Left lobe of liver (tissue), 2 donors: ENCODE results near the gene SORCS1. TPM values are rescaled to one million over a fixed set of nuclear protein-coding genes. Genes with fewer than 3 reads are reported as not detected.

Experiments
- ATAC-seq: fragments of 200-7000 bp; cut with Tn5 transposase; one replicate; pipeline ENCODE4 v1.9.1; 2020; ENCODE audit warnings: mild to moderate bottlenecking, moderate library complexity
- DNase-seq: peaks from one replicate; pipeline ENCODE4 v3.0.0-alpha.2; 2020; ENCODE audit warnings: low spot score
- total RNA-seq: library from RNA; stranded (reverse); gene quantifications from one replicate; pipeline ENCODE4 v1.2.1, GENCODE V29; 2021
- donor health status: DM: no; HTN: no; CAD: no; lungs with moderate emphysema.
- donor health status: DM: no; HTN: yes; CAD: no.

SORCS1 gene
- 0.10 TPM for total RNA-seq

- ATAC-seq (peak; percentile 96), DNase-seq (no peak)
Observed at GRCh38 chr10:107163881-107164861, at the start of gene SORCS1. Gene SORCS1 (minus strand): TSS chr10:107164706.

- no peak for ATAC-seq
Observed at GRCh38 chr10:107214261-107214660, 49.8 kb upstream of the SORCS1 start.

GRCh38 chr10:107213861-107214260, 49.4 kb upstream of the SORCS1 start:
- no peak for DNase-seq

More at GRCh38 chr10:107214261-107214660, 49.8 kb upstream of the SORCS1 start:
- no peak for DNase-seq

DNA sequence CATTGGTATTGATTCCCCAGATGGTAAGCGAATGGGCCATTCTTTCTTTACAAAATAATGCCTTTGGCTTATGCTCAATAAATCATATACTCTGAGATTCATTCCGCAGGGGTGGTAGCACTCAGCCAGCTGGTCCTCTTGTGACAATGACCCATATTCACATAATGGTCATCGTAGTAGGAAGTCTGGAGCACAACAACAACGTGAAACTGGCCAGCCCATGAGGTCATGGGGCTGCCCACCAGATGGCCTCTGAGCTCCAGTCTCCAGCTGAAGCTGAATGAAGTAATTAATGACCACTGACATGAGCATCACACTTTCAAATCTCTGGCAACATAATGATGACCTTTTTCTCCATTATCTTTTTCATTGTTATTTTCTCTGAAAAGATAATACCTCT, 42.3 kb upstream of the SORCS1 start:
- DNase-seq (no peak), ATAC-seq (no peak)

More at GRCh38 chr10:107213861-107214260, 49.4 kb upstream of the SORCS1 start:
- no peak for ATAC-seq

- DNase-seq (no peak), ATAC-seq (no peak)
Observed at GRCh38 chr10:107169516-107169915, 5.0 kb upstream of the SORCS1 start.

- ATAC-seq, result no peak
- no peak for DNase-seq
Observed at GRCh38 chr10:107168738-107169137, 4.2 kb upstream of the SORCS1 start.

DNA sequence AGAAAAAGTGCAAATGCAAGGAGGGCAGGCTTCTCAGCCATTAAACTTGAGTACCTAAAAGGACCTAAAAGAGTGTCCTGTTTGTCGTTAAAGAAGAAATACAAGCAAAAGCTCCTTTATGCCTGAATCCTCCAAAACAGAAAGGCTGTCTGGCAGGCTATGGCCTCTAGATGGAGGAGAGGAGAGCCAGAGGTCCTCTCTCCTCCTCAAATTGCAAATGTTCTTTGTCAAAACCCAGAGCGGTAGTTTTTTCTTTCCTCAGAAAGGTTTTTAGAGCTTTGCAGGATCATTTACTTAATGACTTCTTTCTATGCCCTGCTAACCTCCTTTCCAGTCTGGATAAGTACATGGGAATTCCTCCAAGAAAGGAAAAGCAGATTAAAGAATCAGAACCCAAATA, 1.9 kb upstream of the SORCS1 start:
- DNase-seq (no peak), ATAC-seq (no peak)

GRCh38 chr10:107164992-107165391, 486 bp upstream of the SORCS1 start:
- DNase-seq, result no peak
- no peak for ATAC-seq

- ATAC-seq (peak; percentile 27), DNase-seq (no peak)
Observed at GRCh38 chr10:107163076-107163855, 1.2 kb downstream of the SORCS1 start.

GRCh38 chr10:107160866-107161265, 3.6 kb downstream of the SORCS1 start:
- DNase-seq, result no peak
- no peak for ATAC-seq

DNA sequence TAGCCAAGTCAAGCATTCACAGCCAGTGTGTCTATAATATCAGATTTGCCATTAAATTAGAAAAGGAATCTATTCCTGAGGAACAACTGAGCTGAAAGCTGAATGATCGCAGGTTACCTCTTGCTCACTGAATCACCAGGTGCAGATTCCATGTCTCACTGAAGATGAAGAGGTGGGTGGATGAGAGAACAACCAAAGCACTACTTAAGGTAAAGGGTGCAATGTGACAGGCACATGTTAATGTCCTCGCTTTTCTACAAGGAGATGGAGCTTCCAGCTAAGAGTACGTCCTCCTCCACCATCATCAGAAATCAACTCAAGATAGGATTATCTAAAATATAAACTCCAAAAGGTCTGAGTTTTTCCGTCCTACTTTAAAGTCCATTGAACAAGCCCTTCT, 4.6 kb downstream of the SORCS1 start:
- no peak for ATAC-seq
- no peak for DNase-seq

DNA sequence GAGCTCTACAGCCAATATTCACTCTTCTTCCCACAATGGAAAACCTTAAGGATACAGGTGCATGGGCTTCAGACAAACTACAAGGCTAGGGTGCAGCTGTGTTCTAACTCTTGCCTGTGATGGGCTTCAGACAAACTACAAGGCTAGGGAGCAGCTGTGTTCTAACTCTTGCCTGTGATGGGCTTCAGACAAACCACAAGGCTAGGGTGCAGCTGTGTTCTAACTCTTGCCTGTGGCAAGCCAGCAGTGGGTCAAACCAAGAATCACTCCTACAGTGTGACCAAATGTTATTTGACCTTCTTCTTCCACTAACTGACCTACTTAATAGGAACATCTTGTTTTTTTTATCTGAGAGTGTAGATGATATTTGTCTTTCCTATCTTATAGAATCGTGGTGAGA, 7.4 kb downstream of the SORCS1 start:
- no peak for DNase-seq

DNA sequence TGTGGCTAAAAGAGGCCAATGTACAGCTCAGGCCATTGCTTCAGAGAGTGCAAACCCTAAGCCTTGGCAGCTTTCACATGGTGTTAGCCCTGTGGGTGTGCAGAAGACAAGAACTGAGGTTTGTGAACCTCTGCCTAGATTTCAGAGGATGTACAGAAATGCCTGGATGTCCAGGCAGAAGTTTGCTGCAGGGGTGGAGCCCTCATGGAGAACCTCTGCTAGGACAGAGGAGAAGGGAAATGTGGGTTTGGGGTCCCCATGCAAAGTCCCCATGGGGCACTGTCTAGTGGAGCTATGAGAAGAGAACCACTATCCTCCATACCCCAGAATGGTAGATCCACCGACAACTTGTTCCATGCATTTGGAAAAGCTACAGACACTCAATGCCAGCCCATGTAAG, 12.4 kb downstream of the SORCS1 start:
- DNase-seq (no peak), ATAC-seq (no peak)

More for the DNA sequence above, 7.4 kb downstream of the SORCS1 start:
- ATAC-seq, result no peak

GRCh38 chr10:107148906-107149305, 15.6 kb downstream of the SORCS1 start:
- DNase-seq, result no peak
- ATAC-seq, result no peak

- ATAC-seq (peak; percentile 89), DNase-seq (no peak)
Observed at GRCh38 chr10:107144490-107144889, 20.0 kb downstream of the SORCS1 start.

- DNase-seq, result no peak
Observed at GRCh38 chr10:107141524-107142061, 22.9 kb downstream of the SORCS1 start.

DNA sequence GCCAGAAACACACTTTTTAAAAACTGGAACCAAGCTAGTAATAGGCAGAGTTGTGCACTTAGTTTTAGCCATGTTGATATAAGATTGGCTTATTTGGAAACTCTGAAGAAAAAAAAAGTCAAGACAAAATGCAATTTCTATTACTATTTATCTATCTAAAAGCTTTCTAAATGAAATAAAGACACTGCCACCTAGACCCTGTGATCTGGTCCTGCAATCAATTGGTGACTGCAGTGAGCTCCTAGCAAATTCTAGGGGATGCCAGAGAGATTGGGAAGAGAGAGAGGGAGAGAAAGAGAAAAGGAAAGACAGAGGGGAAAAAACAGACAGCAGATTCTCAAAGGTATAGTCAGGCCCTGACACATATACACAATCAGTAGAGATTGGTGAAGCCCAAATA, 25.3 kb downstream of the SORCS1 start:
- no peak for DNase-seq

More at GRCh38 chr10:107141524-107142061, 22.9 kb downstream of the SORCS1 start:
- peak; percentile 24 for ATAC-seq

DNA sequence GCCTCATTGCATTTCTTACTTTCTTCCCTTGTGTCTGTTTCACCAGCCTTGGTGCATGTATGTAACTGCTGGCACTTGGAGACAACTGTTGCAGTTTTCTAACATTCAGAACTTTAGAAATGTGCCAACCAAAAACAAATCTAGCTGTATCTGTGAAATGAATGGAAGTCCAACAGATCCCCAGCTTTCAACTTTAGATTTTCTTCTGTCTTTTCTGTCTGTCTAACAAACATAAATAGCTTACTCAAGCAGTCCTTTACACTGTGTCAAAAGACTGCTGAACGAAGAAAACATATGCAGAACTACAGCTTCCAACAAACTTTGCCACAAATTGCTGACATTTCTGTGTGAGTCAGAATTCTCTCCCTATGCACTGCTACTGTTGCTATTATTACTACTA, 30.9 kb downstream of the SORCS1 start:
- no peak for ATAC-seq

More for the DNA sequence above, 25.3 kb downstream of the SORCS1 start:
- ATAC-seq, result peak; percentile 69

DNA sequence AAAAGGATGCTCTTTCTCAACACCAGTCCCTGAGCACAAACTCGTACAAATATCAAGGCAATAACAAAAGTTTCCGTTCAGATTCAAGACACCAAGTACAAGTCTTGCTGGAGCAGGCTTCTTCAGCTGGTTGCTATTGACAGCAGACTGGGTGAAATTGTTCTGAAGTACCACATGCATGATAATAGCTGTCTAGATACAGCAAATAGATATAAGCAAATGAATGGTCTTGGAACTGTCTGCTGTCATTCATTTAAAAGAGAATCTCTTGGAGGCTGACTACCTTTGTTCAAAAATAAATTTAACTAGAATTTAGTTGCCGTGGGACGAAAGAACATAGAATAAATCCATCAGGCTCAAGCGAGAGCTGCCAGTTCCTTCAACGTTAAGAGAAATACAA, 35.5 kb downstream of the SORCS1 start:
- no peak for DNase-seq
- ATAC-seq, result no peak

More for the DNA sequence above, 30.9 kb downstream of the SORCS1 start:
- DNase-seq, result no peak

DNA sequence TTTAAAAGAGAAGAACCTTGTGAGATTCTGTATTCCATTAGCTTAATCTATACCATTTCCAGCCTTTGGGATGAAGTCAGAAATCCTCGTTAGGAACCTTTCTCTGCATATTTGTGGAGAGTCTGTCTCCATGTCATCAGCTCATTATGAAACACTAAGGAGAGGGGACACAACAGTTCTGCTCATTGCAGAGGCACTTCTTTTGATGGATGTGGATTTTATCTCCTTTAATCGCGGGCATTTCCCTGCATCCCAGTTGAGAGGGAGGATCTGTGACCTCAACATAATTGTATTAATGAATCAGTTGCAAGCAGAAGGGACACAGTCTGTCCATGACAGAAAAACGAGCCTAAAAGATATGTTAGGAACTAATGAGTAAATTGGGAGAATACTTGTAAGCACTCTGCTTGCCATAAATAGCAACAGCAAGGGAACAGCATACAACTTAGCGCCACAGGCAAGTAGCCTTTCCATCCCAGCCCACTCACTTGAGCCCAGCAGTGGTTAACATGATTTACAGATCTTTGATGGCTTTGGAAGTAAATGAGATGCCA, 37.9 kb downstream of the SORCS1 start:
- ATAC-seq (no peak), DNase-seq (no peak)

- ATAC-seq (no peak), DNase-seq (no peak)
Observed at GRCh38 chr10:107122703-107123102, 41.8 kb downstream of the SORCS1 start.
